Keratinocyte (primary cell): ENCODE results near the gene MTA2.

Experiments used
- CTCF ChIP-seq, 3 experiments: IDR thresholded peaks in 1 of 3; conservative IDR thresholded peaks in 1 of 3; optimal IDR thresholded peaks in 1 of 3; 2 replicates in 2 of 3; 3 replicates in 1 of 3; pipeline versions ENCODE3 to v1.5.1; 2011; ENCODE audit warnings: low read length in 3 of 3, mild to moderate bottlenecking in 3 of 3, moderate library complexity in 2 of 3, control low read depth in 1 of 3, inconsistent platforms in 1 of 3; ENCODE audit not compliant: insufficient read depth in 2 of 3; ENCODE audit errors: extremely low read depth in 1 of 3
- EZH2 ChIP-seq: IDR thresholded peaks from one replicate; pipeline ENCODE4 v1.6.1; 2012; ENCODE audit warnings: inconsistent platforms, mild to moderate bottlenecking, low read length, moderate library complexity

GRCh38 chr11:62605467-62605866, 3.8 kb upstream of the MTA2 start:
- TF ChIP-seq EZH2: no peak
- no peak for TF ChIP-seq CTCF (optimal IDR thresholded peaks at IDR 0.05 in 1 of 3, IDR thresholded peaks at IDR 0.05 in 1 of 3, conservative IDR thresholded peaks at IDR 0.05 in 1 of 3; ENCODE audit: extremely low read depth in 1 of 3, insufficient read depth in 2 of 3, low read length in 3 of 3)
